K562 (cell line): Measurements from ENCODE around the gene SLC40A1. TPM values are rescaled to one million over a fixed set of nuclear protein-coding genes. Genes with fewer than 3 reads are reported as not detected.

Source experiments
- ATAC-seq: fragments of 200-7000 bp; cut with Tn5 transposase; 3 replicates; pipeline ENCODE4 v1.9.1; 2020; ENCODE audit warnings: moderate library complexity
- BruUV-seq: library from RNA; stranded (reverse); fragments of 400-500 nt; replicated peaks from 2 replicates; lab custom pipeline; 2021; lab: Mats Ljungman, UMichigan
- CTCF ChIA-PET: fragments of 300-600 bp; formaldehyde crosslinking; extraction: SDS; loops from one replicate; lab custom pipeline; 2021; ENCODE audit warnings: low intra/inter-chr PET ratio; lab: Yijun Ruan, JAX
- POLR2A ChIA-PET: fragments of 300-600, 350-650 bp; sonication (Branson Sonifier 250); formaldehyde crosslinking; extraction: SDS; loops from one replicate; lab custom pipeline; 2021; ENCODE audit warnings: antibody characterized with exemption, inconsistent platforms; lab: Yijun Ruan, JAX
- DNase-seq, 4 experiments: peaks; one replicate each; pipeline versions ENCODE4 v3.0.0 to v3.0.0-alpha.2; 2011 to 2018; ENCODE audit warnings: low spot score in 3 of 4, mixed read lengths in 3 of 4; ENCODE audit errors: extremely low read depth in 1 of 4
- FAIRE-seq: peaks from 2 replicates; lab custom pipeline; 2011; peaks lifted over from hg19 to GRCh38; lab: Jason Lieb, UNC
- H2AFZ ChIP-seq: 2 replicates; pipeline ENCODE4 v1.6.0; 2011; ENCODE audit warnings: low read depth, low read length, control low read depth, inconsistent platforms
- H3K27ac ChIP-seq: fragments of 200-600 bp; 3 replicates; pipeline ENCODE4 v1.8.0; 2011; ENCODE audit warnings: low read depth, mild to moderate bottlenecking, control low read depth, inconsistent platforms, low read length, moderate library complexity, mixed read lengths; ENCODE audit errors: extremely low read depth
- H3K27me3 ChIP-seq, 2 experiments: fragments of 300-600 bp in 1 of 2; 2 replicates in 1 of 2; 3 replicates in 1 of 2; pipeline versions ENCODE4 v1.6.0 to v1.8.0; 2011; ENCODE audit warnings: inconsistent platforms in 2 of 2, low read length in 2 of 2, mild to moderate bottlenecking in 1 of 2, mixed read lengths in 1 of 2, moderate library complexity in 1 of 2; ENCODE audit not compliant: control insufficient read depth in 2 of 2, insufficient read depth in 2 of 2
- H3K36me3 ChIP-seq: fragments of 300-600 bp; 3 replicates; pipeline ENCODE4 v1.8.0; 2011; ENCODE audit warnings: mild to moderate bottlenecking, low read length, inconsistent platforms; ENCODE audit not compliant: control insufficient read depth, insufficient read depth
- H3K4me1 ChIP-seq, 2 experiments: fragments of 200-600 bp in 1 of 2; replicated peaks in 1 of 2; 2 replicates in 1 of 2; 3 replicates in 1 of 2; pipeline versions ENCODE4 v1.5.1 to v1.8.0; 2011; ENCODE audit warnings: inconsistent platforms in 2 of 2, low read length in 2 of 2, mild to moderate bottlenecking in 1 of 2, mixed read lengths in 1 of 2, moderate library complexity in 1 of 2; ENCODE audit not compliant: control insufficient read depth in 2 of 2, insufficient read depth in 2 of 2
- H3K4me2 ChIP-seq: 2 replicates; pipeline ENCODE4 v1.6.1; 2011; ENCODE audit warnings: low read length, control low read depth, inconsistent platforms, mixed read lengths; ENCODE audit not compliant: insufficient read depth
- H3K4me3 ChIP-seq: fragments of 200-600 bp; sonication (generic), shearing (Covaris generic); 2 replicates; pipeline ENCODE4 v1.5.1; 2016; ENCODE audit warnings: control low read depth, inconsistent platforms
- H3K79me2 ChIP-seq: fragments of 200-600 bp; 3 replicates; pipeline ENCODE4 v1.8.0; 2011; ENCODE audit warnings: low read length, inconsistent platforms; ENCODE audit not compliant: control insufficient read depth, insufficient read depth
- H3K9ac ChIP-seq, 2 experiments: 2 replicates each; pipeline versions ENCODE4 v1.6.0 to v1.6.1; 2011; ENCODE audit warnings: low read depth in 2 of 2, low read length in 2 of 2, control low read depth in 1 of 2, inconsistent platforms in 1 of 2, mild to moderate bottlenecking in 1 of 2, mixed read lengths in 1 of 2; ENCODE audit not compliant: insufficient read depth in 1 of 2
- H3K9me1 ChIP-seq: one replicate; pipeline ENCODE4 v1.6.0; 2011; ENCODE audit warnings: inconsistent platforms, mild to moderate bottlenecking, low read length, moderate library complexity; ENCODE audit not compliant: control insufficient read depth, insufficient read depth
- H3K9me3 ChIP-seq: replicated peaks from 2 replicates; pipeline ENCODE4 v1.5.1; 2011; ENCODE audit warnings: low read depth, low read length, inconsistent platforms; ENCODE audit not compliant: control insufficient read depth, insufficient read depth
- H4K20me1 ChIP-seq: replicated peaks from 2 replicates; pipeline ENCODE4 v1.6.1; 2011; ENCODE audit warnings: low read length, inconsistent platforms, mixed read lengths; ENCODE audit not compliant: control insufficient read depth, insufficient read depth
- FOS ChIP-seq: IDR thresholded peaks from 3 replicates; pipeline ENCODE4 v1.6.1; 2011; ENCODE audit not compliant: insufficient read length; ENCODE audit errors: extremely low read depth
- ZC3H8 ChIP-seq: fragments of 450-650 bp; IDR thresholded peaks from 2 replicates; pipeline ENCODE4 v1.6.1; 2017
- WGBS: fragments of 100-300 bp; shearing (Covaris generic); methylation state at CpG from one replicate; pipeline ENCODE4 v1.1.6; 2016; ENCODE audit warnings: low coverage, mixed read lengths; ENCODE audit not compliant: insufficient coverage; ENCODE audit errors: missing lambda C conversion rate; 5-methylcytosine and 5-hydroxymethylcytosine counted together
- in situ Hi-C: fragments of 300-500 bp; cut with MboI; formaldehyde crosslinking; loops from 4 replicates; pipeline ENCODE4 v1.15.0; 2018; ENCODE audit warnings: inconsistent platforms, mixed read lengths
- intact Hi-C: fragments of 100-400 bp; cut with micrococcal nuclease; formaldehyde crosslinking; loops from 2 replicates; pipeline ENCODE4 v1.14.2; 2022
- polyA plus RNA-seq, 8 experiments: library from polyadenylated mRNA; depleted of rRNA in 4 of 8; stranded (reverse) in 5 of 8; unstranded in 3 of 8; fragments of >200 nt; fragmentation: Nextera tagmentation in 2 of 8; fragmentation: Illumina TruSeq in 1 of 8; extraction: Ambion mirVana in 2 of 8; extraction: Trizol in 1 of 8; gene quantifications; 2 replicates each; pipeline versions ENCODE4 v1.2.1 to v1.2.3, GENCODE V29; 2011 to 2014; ENCODE audit warnings: inconsistent platforms in 1 of 8, missing spikeins in 1 of 8
- total RNA-seq, 7 experiments: library from RNA; depleted of rRNA in 6 of 7; stranded (reverse); fragments of >200 nt in 6 of 7; fragmentation: Illumina TruSeq in 2 of 7; extraction: Trizol in 2 of 7; gene quantifications; 2 replicates each; pipeline versions ENCODE4 v1.2.1 to v1.2.3, GENCODE V29; 2011 to 2021; ENCODE audit warnings: low replicate concordance in 1 of 7
- TF ChIP-seq, protein P1 (sequence below): fragments of 450-650 bp; IDR thresholded peaks from 2 replicates; pipeline ENCODE4 v1.6.1; 2017; ENCODE audit warnings: antibody characterized with exemption, mild to moderate bottlenecking
- TF ChIP-seq, protein P2 (sequence below): fragments of 450-650 bp; IDR thresholded peaks from 2 replicates; pipeline ENCODE4 v1.6.1; 2016; ENCODE audit warnings: mild to moderate bottlenecking

The SLC40A1 gene
- total and polyA plus RNA-seq, 9 of the 15 experiments (the other 6 are each of a cell fraction or from before 2014, with no cell fraction given): 42.2 to 95.9 (median 54.9) TPM

DNA sequence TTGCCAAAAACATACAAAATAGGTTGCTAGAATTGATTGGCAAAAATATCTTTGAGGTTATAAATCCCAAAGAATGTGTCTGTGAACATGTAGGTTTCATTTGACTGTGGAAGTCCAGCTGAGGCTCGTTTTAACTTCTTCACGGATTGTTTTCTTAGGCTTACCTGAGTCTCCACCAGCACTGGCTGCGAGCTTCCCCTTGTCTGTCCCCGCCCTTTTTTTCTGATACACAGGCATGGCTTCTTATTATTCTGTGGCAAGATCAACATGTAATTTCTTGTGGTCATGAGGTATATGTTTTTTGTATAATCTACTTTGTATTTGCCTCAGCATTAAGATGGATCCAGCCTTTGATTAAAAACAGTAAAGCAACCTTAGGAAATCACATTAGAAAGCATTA is 7.2 kb upstream of the SLC40A1 start (continued):
- TF ChIP-seq, protein P1, sequence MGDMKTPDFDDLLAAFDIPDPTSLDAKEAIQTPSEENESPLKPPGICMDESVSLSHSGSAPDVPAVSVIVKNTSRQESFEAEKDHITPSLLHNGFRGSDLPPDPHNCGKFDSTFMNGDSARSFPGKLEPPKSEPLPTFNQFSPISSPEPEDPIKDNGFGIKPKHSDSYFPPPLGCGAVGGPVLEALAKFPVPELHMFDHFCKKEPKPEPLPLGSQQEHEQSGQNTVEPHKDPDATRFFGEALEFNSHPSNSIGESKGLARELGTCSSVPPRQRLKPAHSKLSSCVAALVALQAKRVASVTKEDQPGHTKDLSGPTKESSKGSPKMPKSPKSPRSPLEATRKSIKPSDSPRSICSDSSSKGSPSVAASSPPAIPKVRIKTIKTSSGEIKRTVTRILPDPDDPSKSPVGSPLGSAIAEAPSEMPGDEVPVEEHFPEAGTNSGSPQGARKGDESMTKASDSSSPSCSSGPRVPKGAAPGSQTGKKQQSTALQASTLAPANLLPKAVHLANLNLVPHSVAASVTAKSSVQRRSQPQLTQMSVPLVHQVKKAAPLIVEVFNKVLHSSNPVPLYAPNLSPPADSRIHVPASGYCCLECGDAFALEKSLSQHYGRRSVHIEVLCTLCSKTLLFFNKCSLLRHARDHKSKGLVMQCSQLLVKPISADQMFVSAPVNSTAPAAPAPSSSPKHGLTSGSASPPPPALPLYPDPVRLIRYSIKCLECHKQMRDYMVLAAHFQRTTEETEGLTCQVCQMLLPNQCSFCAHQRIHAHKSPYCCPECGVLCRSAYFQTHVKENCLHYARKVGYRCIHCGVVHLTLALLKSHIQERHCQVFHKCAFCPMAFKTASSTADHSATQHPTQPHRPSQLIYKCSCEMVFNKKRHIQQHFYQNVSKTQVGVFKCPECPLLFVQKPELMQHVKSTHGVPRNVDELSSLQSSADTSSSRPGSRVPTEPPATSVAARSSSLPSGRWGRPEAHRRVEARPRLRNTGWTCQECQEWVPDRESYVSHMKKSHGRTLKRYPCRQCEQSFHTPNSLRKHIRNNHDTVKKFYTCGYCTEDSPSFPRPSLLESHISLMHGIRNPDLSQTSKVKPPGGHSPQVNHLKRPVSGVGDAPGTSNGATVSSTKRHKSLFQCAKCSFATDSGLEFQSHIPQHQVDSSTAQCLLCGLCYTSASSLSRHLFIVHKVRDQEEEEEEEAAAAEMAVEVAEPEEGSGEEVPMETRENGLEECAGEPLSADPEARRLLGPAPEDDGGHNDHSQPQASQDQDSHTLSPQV: no peak
- TF ChIP-seq ZC3H8: no peak

DNA sequence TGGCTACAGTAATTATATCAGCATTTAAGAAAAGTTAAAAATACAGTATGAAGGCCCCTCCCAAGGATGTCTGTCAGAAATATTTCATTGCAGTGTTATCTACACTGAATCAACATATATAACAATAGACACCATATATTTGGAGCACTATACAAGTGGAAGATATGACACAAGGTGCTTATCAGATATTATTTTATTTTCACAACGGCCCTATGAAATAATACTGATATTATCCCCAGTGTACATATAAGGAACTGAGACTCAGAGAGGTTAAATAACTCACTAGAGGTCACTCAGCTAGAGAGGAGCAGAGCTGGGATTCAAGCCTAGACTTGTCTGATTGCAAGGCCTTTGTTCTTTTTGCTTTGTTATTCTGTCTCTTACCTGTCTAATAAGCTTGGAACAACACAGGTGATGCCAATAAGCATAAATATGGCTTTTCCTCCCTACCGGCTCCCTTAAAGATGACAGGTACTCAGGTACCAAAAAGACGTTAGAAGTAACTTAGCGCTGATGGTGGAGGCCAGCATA is 4.7 kb upstream of the SLC40A1 start:
- CTCF ChIA-PET: no interaction called here

More for the DNA sequence above, 4.7 kb upstream of the SLC40A1 start:
- Histone ChIP-seq H3K9me3 (no peaks in the 10 kb centered on the region), H2AFZ (peak overlapping the region; percentile 91), H3K27me3 (no peaks in the 10 kb centered on the region), H3K4me1 (peaks cover 0 to 7% of the 10 kb centered on the region in 2 experiments; a peak in 3 of 5 replicates), H3K27ac (no peak overlapping the region; the same call in 2 of the 3 replicates), H3K36me3 (no peaks in the 10 kb centered on the region), H3K9ac (no peak overlapping the region), H3K4me3 (no peak overlapping the region), H3K9me1 (no peaks in the 10 kb centered on the region), H3K79me2 (peaks cover 32% of the 10 kb centered on the region), H3K4me2 (no peak overlapping the region), H4K20me1 (no peaks in the 10 kb centered on the region)
- no TSS peak for BruUV-seq
- intact Hi-C loops (no loop called here), in situ Hi-C loops (no loop called here)
- FAIRE-seq (no peak), ATAC-seq (no peak), DNase-seq (no peak)
- POLR2A ChIA-PET: interaction anchor here (0.7 kb wide), 1 partner anchor 33 kb away, joined by 3 read pairs; no protein-coding TSS in a partner anchor
- 64% methylated on average over 4 of the region's 4 CpGs for WGBS
- TF ChIP-seq, protein P2, sequence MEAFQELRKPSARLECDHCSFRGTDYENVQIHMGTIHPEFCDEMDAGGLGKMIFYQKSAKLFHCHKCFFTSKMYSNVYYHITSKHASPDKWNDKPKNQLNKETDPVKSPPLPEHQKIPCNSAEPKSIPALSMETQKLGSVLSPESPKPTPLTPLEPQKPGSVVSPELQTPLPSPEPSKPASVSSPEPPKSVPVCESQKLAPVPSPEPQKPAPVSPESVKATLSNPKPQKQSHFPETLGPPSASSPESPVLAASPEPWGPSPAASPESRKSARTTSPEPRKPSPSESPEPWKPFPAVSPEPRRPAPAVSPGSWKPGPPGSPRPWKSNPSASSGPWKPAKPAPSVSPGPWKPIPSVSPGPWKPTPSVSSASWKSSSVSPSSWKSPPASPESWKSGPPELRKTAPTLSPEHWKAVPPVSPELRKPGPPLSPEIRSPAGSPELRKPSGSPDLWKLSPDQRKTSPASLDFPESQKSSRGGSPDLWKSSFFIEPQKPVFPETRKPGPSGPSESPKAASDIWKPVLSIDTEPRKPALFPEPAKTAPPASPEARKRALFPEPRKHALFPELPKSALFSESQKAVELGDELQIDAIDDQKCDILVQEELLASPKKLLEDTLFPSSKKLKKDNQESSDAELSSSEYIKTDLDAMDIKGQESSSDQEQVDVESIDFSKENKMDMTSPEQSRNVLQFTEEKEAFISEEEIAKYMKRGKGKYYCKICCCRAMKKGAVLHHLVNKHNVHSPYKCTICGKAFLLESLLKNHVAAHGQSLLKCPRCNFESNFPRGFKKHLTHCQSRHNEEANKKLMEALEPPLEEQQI: 0 out of 2 replicates have a peak, but pooled peaks have one; percentile 23
- no peak for TF ChIP-seq FOS
